Measurements from ENCODE around the gene SORCS1.

Gene SORCS1

DNA sequence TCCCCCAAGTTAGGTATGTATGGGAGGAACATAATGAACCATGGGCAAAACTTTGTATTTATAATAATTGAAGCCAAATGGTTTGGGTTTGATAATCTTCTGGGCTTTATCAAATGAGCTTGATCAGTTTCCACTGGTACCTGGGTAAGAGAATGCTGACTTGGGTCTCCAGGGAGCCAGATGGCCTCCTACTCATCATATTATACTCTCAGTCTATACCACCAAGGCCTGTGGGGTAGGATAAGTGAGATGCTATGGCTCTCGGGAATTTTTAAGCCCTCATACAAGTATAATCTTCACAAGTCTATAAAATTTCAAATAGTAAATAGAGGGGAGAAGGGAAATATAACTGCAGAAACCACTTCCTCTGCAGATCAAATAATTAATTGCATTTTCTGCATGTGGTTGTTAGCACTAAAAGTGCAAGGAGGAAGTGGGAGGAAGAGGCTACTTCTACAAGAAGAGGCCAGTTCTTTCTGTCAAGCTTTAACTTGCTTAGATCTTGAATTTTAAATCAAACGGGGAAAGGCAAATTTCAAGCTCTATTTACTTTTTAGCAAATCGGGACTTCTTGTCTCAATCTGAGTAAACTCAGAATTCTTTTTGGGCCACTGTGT, 349.0 kb downstream of the SORCS1 start:
- TF ChIP-seq, protein P1, sequence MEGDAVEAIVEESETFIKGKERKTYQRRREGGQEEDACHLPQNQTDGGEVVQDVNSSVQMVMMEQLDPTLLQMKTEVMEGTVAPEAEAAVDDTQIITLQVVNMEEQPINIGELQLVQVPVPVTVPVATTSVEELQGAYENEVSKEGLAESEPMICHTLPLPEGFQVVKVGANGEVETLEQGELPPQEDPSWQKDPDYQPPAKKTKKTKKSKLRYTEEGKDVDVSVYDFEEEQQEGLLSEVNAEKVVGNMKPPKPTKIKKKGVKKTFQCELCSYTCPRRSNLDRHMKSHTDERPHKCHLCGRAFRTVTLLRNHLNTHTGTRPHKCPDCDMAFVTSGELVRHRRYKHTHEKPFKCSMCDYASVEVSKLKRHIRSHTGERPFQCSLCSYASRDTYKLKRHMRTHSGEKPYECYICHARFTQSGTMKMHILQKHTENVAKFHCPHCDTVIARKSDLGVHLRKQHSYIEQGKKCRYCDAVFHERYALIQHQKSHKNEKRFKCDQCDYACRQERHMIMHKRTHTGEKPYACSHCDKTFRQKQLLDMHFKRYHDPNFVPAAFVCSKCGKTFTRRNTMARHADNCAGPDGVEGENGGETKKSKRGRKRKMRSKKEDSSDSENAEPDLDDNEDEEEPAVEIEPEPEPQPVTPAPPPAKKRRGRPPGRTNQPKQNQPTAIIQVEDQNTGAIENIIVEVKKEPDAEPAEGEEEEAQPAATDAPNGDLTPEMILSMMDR (IDR thresholded peaks at IDR 0.05; ENCODE audit: low read depth, low read length), result no peak

DNA sequence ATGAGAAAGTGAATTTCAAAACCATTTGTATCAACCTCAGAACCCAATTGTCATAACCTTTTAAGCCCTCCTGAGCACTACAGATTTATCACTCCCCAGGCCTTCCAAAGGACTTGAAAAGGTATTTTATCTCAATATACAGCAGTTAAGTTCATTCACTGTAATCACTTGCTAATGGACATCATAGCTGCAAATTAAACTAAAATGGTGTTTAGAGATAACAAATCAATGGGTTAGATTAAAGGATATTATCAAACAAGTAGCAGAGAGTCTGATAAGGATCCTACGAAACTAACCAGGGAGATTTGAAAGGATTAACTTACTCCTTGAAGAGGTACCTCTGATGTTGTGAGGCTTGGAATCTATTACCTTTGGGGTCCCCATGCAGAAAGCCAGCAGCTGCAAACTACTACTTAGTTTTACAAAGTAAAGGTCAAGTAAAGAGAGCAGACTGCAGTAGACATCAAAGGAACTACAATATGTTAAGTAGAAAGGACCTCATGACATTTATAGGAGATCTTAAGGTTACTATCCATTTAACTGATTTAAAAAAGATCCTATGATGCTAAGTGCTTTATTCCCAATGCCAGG, 359.4 kb downstream of the SORCS1 start:
- no peak for DNase-seq (ENCODE audit: low read depth, low spot score)
- in situ Hi-C loops (cut with HindIII; ENCODE audit: low sequenced_read_pairs), result no loop called here
- H3K4me3 ChIP-seq (ENCODE audit: low read depth, low read length), result no peak overlapping the region
- TF ChIP-seq, protein P1 (IDR thresholded peaks at IDR 0.05; ENCODE audit: low read depth, low read length), result no peak

More for the DNA sequence above, 349.0 kb downstream of the SORCS1 start:
- no peak overlapping the region for H3K4me3 ChIP-seq (ENCODE audit: low read depth, low read length)
- no peak for DNase-seq (ENCODE audit: low read depth, low spot score)
- in situ Hi-C loops (cut with HindIII; ENCODE audit: low sequenced_read_pairs), result no loop called here

DNA sequence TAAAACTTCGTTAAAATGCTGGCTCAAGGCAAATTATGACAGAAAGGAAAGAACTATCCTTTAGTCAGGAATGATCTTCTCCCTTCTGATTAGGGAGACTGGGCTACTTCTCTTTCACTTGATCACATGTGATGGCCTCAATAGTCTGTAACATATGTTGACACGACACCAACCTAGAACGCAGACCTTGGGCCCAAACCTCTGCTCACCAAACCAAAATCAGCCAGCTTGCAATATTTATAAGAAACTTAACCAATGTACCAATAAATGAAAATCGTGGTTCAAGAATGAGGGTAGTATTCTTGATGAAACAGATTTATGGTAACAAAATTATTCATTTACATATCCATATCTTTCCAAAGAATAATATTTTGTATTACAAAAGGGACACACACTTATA, 361.6 kb downstream of the SORCS1 start:
- in situ Hi-C loops (cut with HindIII; ENCODE audit: low sequenced_read_pairs), result no loop called here
- DNase-seq (ENCODE audit: low read depth, low spot score), result no peak
- no peak overlapping the region for H3K4me3 ChIP-seq (ENCODE audit: low read depth, low read length)
- TF ChIP-seq, protein P1 (IDR thresholded peaks at IDR 0.05; ENCODE audit: low read depth, low read length), result no peak

DNA sequence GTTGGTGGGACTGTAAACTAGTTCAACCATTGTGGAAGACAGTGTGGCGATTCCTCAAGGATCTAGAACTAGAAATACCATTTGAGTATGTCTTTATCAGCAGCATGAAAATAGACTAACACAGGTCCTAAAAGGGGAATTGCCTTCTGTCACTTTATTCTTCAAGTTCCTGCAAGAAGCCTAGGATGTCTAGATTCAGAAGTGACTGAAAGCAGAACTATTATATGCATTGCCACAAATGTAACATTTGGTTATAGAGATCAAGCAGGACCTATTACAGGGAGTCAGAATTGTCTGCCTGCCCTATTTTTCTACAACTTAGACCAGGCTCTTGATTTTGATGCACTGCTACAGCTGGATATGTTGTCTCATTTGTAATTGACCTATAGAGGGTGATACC, 364.7 kb downstream of the SORCS1 start:
- TF ChIP-seq, protein P1 (IDR thresholded peaks at IDR 0.05; ENCODE audit: low read depth, low read length), result no peak
- in situ Hi-C loops (cut with HindIII; ENCODE audit: low sequenced_read_pairs), result no loop called here
- no peak overlapping the region for H3K4me3 ChIP-seq (ENCODE audit: low read depth, low read length)
- DNase-seq (ENCODE audit: low read depth, low spot score), result no peak

DNA sequence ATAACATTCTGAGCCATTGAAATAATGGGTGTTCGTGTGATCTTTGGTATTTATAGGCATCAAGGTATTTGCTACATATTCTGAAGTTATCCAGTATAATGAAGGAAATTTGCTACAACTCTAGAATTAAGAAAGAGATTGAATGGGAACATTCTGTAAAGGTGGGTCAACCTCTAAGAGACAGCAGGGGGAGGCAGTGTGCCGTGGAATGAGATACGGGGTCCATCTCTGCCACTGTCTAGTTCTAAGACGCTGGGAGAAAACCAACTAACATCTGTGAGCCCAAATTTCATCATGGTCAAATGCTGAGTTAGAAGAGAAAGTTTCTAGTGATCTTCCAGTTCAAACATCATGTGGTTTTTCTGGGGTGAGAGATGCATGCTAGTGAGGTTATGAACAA, 368.9 kb downstream of the SORCS1 start:
- H3K4me3 ChIP-seq (ENCODE audit: low read depth, low read length), result no peak overlapping the region
- TF ChIP-seq, protein P1 (IDR thresholded peaks at IDR 0.05; ENCODE audit: low read depth, low read length), result no peak
- in situ Hi-C loops (cut with HindIII; ENCODE audit: low sequenced_read_pairs), result no loop called here
- no peak for DNase-seq (ENCODE audit: low read depth, low spot score)

DNA sequence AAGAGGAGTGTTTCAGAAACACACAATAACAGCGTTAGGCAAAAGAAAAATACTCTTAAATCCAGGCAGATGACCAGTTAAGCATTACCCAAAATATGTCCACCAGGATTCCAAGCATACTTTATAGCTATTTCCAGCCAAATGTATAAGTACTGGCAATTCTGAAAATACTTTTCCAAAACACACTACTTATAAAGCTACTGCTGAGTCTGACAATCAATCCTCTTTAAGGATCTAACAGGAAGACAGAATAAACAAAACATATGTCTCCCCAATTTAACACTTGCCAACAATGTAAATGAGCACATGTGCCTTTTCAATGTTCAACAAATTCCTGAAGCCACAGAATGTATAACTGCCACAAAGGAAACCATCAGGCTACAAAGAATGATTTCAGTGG, 370.9 kb downstream of the SORCS1 start:
- TF ChIP-seq, protein P1 (IDR thresholded peaks at IDR 0.05; ENCODE audit: low read depth, low read length), result no peak
- no peak for DNase-seq (ENCODE audit: low read depth, low spot score)
- H3K4me3 ChIP-seq (ENCODE audit: low read depth, low read length), result no peak overlapping the region
- in situ Hi-C loops (cut with HindIII; ENCODE audit: low sequenced_read_pairs), result no loop called here

Measured in astrocyte of the spinal cord (primary cell).